ENCODE results near the gene HSD11B2.

GRCh38 chr16:67406111-67406971 lies 24.6 kb upstream of the HSD11B2 start:
- TF ChIP-seq, protein P1, sequence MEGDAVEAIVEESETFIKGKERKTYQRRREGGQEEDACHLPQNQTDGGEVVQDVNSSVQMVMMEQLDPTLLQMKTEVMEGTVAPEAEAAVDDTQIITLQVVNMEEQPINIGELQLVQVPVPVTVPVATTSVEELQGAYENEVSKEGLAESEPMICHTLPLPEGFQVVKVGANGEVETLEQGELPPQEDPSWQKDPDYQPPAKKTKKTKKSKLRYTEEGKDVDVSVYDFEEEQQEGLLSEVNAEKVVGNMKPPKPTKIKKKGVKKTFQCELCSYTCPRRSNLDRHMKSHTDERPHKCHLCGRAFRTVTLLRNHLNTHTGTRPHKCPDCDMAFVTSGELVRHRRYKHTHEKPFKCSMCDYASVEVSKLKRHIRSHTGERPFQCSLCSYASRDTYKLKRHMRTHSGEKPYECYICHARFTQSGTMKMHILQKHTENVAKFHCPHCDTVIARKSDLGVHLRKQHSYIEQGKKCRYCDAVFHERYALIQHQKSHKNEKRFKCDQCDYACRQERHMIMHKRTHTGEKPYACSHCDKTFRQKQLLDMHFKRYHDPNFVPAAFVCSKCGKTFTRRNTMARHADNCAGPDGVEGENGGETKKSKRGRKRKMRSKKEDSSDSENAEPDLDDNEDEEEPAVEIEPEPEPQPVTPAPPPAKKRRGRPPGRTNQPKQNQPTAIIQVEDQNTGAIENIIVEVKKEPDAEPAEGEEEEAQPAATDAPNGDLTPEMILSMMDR (conservative IDR thresholded peaks at IDR 0.05; ENCODE audit: low read length): no peak
- TF ChIP-seq EZH2phosphoT487 (IDR thresholded peaks at IDR 0.05; ENCODE audit: borderline replicate concordance, low read depth, low read length): no peak

All from OCI-LY7 (cell line).